Trophoblast cell (in vitro differentiated cells and primary cell): ENCODE data around the gene ILF2.
A peak's percentile ranks its signal among the peaks of the same experiment; 100 is the strongest.
"Not testable (repeated sequence)": the region's sequence is repeated elsewhere in the genome, so short reads cannot be mapped to it uniquely, and the experiment has no call there.

Experiments used
- DNase-seq, 2 donors: peaks; one replicate each; pipeline ENCODE4 v3.0.0-alpha.2; 2016
- H2AFZ ChIP-seq: 2 replicates; pipeline ENCODE4 v1.6.1; 2013; ENCODE audit warnings: low read length, moderate library complexity, mild to moderate bottlenecking; ENCODE audit not compliant: insufficient read depth, poor library complexity
- H2AK5ac ChIP-seq: 2 replicates; pipeline ENCODE4 v1.6.1; 2013; ENCODE audit warnings: mild to moderate bottlenecking, low read length
- H2BK120ac ChIP-seq: 2 replicates; pipeline ENCODE4 v1.6.1; 2013; ENCODE audit warnings: low read length, mild to moderate bottlenecking, moderate library complexity; ENCODE audit not compliant: insufficient read depth, poor library complexity
- H2BK12ac ChIP-seq: 2 replicates; pipeline ENCODE4 v1.6.1; 2013; ENCODE audit warnings: mild to moderate bottlenecking, low read length, moderate library complexity
- H2BK5ac ChIP-seq: 2 replicates; pipeline ENCODE4 v1.6.1; 2013; ENCODE audit warnings: low read length, low read depth, moderate library complexity, mild to moderate bottlenecking; ENCODE audit not compliant: poor library complexity
- H3K14ac ChIP-seq: 2 replicates; pipeline ENCODE4 v1.6.1; 2013; ENCODE audit warnings: mild to moderate bottlenecking, low read length
- H3K18ac ChIP-seq: 2 replicates; pipeline ENCODE4 v1.6.1; 2013; ENCODE audit warnings: mild to moderate bottlenecking, low read length
- H3K23ac ChIP-seq: 2 replicates; pipeline ENCODE4 v1.6.1; 2013; ENCODE audit warnings: low read length
- H3K27ac ChIP-seq: 2 replicates; pipeline ENCODE4 v1.5.1; 2013; ENCODE audit warnings: low read depth, mild to moderate bottlenecking, inconsistent platforms, low read length, moderate library complexity
- H3K27me3 ChIP-seq: 2 replicates; pipeline ENCODE4 v1.6.1; 2013; ENCODE audit warnings: inconsistent platforms, mild to moderate bottlenecking, low read length, moderate library complexity; ENCODE audit not compliant: insufficient read depth
- H3K36me3 ChIP-seq, 2 experiments: 1 replicate in 1 of 2; 2 replicates in 1 of 2; pipeline ENCODE4 v1.6.1; 2013; ENCODE audit warnings: low read length in 2 of 2, mild to moderate bottlenecking in 2 of 2, moderate library complexity in 1 of 2; ENCODE audit not compliant: insufficient read depth in 2 of 2, control insufficient read depth in 1 of 2
- H3K4ac ChIP-seq: 2 replicates; pipeline ENCODE4 v1.6.1; 2013; ENCODE audit warnings: low read depth, mild to moderate bottlenecking, low read length, moderate library complexity
- H3K4me1 ChIP-seq, 2 experiments: 1 replicate in 1 of 2; 2 replicates in 1 of 2; pipeline ENCODE4 v1.6.1; 2013; ENCODE audit warnings: low read length in 2 of 2, mild to moderate bottlenecking in 2 of 2, moderate library complexity in 1 of 2; ENCODE audit not compliant: insufficient read depth in 2 of 2, control insufficient read depth in 1 of 2
- H3K4me2 ChIP-seq: 2 replicates; pipeline ENCODE4 v1.6.1; 2013; ENCODE audit warnings: inconsistent platforms, mild to moderate bottlenecking, low read length, moderate library complexity
- H3K4me3 ChIP-seq: 2 replicates; pipeline ENCODE4 v1.5.1; 2013; ENCODE audit warnings: mild to moderate bottlenecking, low read depth, low read length, inconsistent platforms
- H3K79me1 ChIP-seq: one replicate; pipeline ENCODE4 v1.6.1; 2013; ENCODE audit warnings: low read length
- H3K79me2 ChIP-seq: 2 replicates; pipeline ENCODE4 v1.6.1; 2013; ENCODE audit warnings: low read length, mild to moderate bottlenecking; ENCODE audit not compliant: control insufficient read depth, insufficient read depth, poor library complexity
- H3K9ac ChIP-seq: 2 replicates; pipeline ENCODE4 v1.6.1; 2013; ENCODE audit warnings: mild to moderate bottlenecking, low read length
- H3K9me3 ChIP-seq: 2 replicates; pipeline ENCODE4 v1.6.1; 2013; ENCODE audit warnings: low read depth, mild to moderate bottlenecking, control low read depth, inconsistent platforms, low read length; ENCODE audit not compliant: insufficient read depth
- H4K12ac ChIP-seq: 2 replicates; pipeline ENCODE4 v1.6.1; 2013; ENCODE audit warnings: low read depth, mild to moderate bottlenecking, low read length, moderate library complexity
- H4K8ac ChIP-seq: 2 replicates; pipeline ENCODE4 v1.6.1; 2013; ENCODE audit warnings: low read depth, mild to moderate bottlenecking, low read length, moderate library complexity
- H4K91ac ChIP-seq: one replicate; pipeline ENCODE4 v1.6.1; 2013; ENCODE audit warnings: low read depth, mild to moderate bottlenecking, low read length, moderate library complexity
- WGBS: extraction: QIAGEN DNeasy Blood & Tissue Kit; methylation state at CpG from one replicate; pipeline ENCODE4 v1.1.7; 2013; ENCODE audit warnings: missing lambda C conversion rate; ENCODE audit not compliant: insufficient read length, insufficient coverage; ENCODE audit errors: extremely low coverage; 5-methylcytosine and 5-hydroxymethylcytosine counted together

ILF2 gene

DNA sequence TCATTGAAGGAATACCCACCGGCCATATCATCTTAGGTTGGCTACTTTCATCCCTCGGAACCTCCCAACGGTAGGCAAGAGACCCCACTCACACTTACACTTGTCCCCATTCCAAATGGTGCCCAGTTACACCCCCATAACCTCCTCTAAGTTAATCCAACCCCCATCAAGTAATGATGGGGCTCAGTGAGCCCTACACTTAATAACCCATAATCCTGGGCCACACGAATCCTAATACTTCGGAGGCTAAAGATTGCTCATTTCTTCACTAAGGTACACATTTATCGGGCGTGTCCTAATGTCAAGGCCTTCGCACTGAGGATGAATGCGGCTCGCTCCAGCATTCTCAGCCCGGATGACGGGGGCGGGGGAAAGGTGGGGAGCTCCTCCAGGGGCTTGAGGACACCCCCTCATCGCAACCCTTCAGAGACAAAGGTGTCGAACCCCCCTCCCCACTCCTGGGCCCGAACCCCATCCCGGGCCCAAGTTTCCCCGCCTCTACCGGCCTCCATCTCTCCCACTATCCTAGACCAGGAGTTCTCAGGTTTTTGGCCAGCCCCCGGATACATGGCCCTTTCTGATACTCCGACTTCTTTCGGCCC, 435 bp downstream of the ILF2 start:
- Histone ChIP-seq H3K4ac (peak overlapping the region; percentile 96), H3K14ac (peak overlapping the region; percentile 82), H2AFZ (peak overlapping the region; percentile 8), H3K36me3 (peaks cover 28 to 35% of the 10 kb centered on the region in 2 experiments), H4K8ac (peak overlapping the region; percentile 85), H3K27ac (peak overlapping the region; percentile 1), H3K79me2 (peaks cover 8% of the 10 kb centered on the region), H2BK5ac (peak overlapping the region; percentile 55), H3K18ac (peak overlapping the region; percentile 63), H3K9ac (peak overlapping the region; percentile 95), H2BK12ac (no peak overlapping the region), H4K12ac (peak overlapping the region; percentile 43), H4K91ac (peak overlapping the region; percentile 88), H3K4me1 (peaks cover 0 to 2% of the 10 kb centered on the region in 2 experiments), H2AK5ac (peak overlapping the region; percentile 73), H3K9me3 (no peaks in the 10 kb centered on the region), H3K23ac (no peak overlapping the region), H3K27me3 (no peaks in the 10 kb centered on the region), H3K4me3 (peak overlapping the region; percentile 92), H3K79me1 (peaks cover 5% of the 10 kb centered on the region), H3K4me2 (peak overlapping the region; percentile 93), H2BK120ac (peak overlapping the region; percentile 19)
- no peak for DNase-seq
- no CpG with 5 or more reads among the region's 22 CpGs for WGBS

GRCh38 chr1:153669606-153670005, 1.2 kb downstream of the ILF2 start:
- Histone ChIP-seq H3K27ac (no peak overlapping the region), H3K4ac (peak overlapping the region; percentile 52), H4K8ac (no peak overlapping the region), H3K9me3 (no peaks in the 10 kb centered on the region), H3K79me2 (peaks cover 8% of the 10 kb centered on the region), H3K4me3 (no peak overlapping the region), H3K79me1 (peaks cover 5% of the 10 kb centered on the region), H3K4me1 (peaks cover 0 to 2% of the 10 kb centered on the region in 2 experiments), H2AK5ac (no peak overlapping the region), H2BK5ac (no peak overlapping the region), H4K12ac (no peak overlapping the region), H3K23ac (no peak overlapping the region), H2BK12ac (no peak overlapping the region), H3K18ac (no peak overlapping the region), H3K9ac (no peak overlapping the region), H2AFZ (no peak overlapping the region), H3K27me3 (no peaks in the 10 kb centered on the region), H3K4me2 (peak overlapping the region; percentile 93), H4K91ac (no peak overlapping the region), H2BK120ac (no peak overlapping the region), H3K36me3 (peaks cover 29 to 41% of the 10 kb centered on the region in 2 experiments), H3K14ac (no peak overlapping the region)
- DNase-seq, result no peak
- no CpG with 5 or more reads among the region's 6 CpGs for WGBS

DNA sequence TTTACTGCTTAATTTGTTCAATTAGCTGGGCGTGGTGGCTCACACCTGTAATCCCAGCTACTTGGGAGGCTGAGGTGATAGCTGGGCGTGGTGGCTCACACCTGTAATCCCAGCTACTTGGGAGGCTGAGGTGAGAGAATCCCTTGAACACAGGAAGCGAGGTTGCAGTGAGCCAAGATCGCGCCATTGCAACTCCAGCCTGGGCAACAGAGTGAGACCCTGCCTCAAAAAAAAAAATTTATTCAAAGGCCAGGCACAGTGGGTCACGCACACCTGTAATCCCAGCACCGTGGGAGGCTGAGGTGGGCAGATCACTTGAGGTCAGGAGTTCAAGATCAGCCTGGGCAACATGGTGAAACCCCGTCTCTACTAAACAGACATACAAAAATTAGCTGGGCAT, 2.1 kb downstream of the ILF2 start:
- H3K4me3 ChIP-seq, H3K9me3 ChIP-seq, H3K27ac ChIP-seq, H3K4me2 ChIP-seq, H2BK12ac ChIP-seq, H3K79me1 ChIP-seq, H3K4me1 ChIP-seq, H2AFZ ChIP-seq, H2AK5ac ChIP-seq, H3K14ac ChIP-seq, H4K91ac ChIP-seq, DNase-seq, H4K12ac ChIP-seq, H3K23ac ChIP-seq, H2BK5ac ChIP-seq, H3K79me2 ChIP-seq, H3K9ac ChIP-seq, H4K8ac ChIP-seq, H3K27me3 ChIP-seq, H2BK120ac ChIP-seq, H3K18ac ChIP-seq: not testable (repeated sequence)
- Histone ChIP-seq H3K4ac (peak overlapping the region; percentile 67), H3K36me3 (peaks cover 34 to 50% of the 10 kb centered on the region in 2 experiments)
- no CpG with 5 or more reads among the region's 8 CpGs for WGBS

- Histone ChIP-seq H3K36me3 (peaks cover 43 to 60% of the 10 kb centered on the region in 2 experiments), H3K27ac (no peak overlapping the region), H2BK5ac (no peak overlapping the region), H2BK120ac (no peak overlapping the region), H4K91ac (no peak overlapping the region), H2BK12ac (no peak overlapping the region), H3K27me3 (no peaks in the 10 kb centered on the region), H3K79me1 (peaks cover 5% of the 10 kb centered on the region), H3K23ac (no peak overlapping the region), H2AK5ac (no peak overlapping the region), H3K4me2 (no peak overlapping the region), H2AFZ (no peak overlapping the region), H3K14ac (no peak overlapping the region), H3K18ac (no peak overlapping the region), H4K12ac (no peak overlapping the region), H3K4me3 (no peak overlapping the region), H3K79me2 (peaks cover 8% of the 10 kb centered on the region), H3K9me3 (no peaks in the 10 kb centered on the region), H3K4me1 (peaks cover 0 to 2% of the 10 kb centered on the region in 2 experiments), H4K8ac (no peak overlapping the region), H3K4ac (no peak overlapping the region), H3K9ac (no peak overlapping the region)
- DNase-seq, result no peak
- WGBS, result no CpG with 5 or more reads among the region's 4 CpGs
Measured at GRCh38 chr1:153667439-153667838, 3.4 kb downstream of the ILF2 start.
